Measurements from ENCODE around the gene SLC22A23.

SLC22A23 gene

DNA sequence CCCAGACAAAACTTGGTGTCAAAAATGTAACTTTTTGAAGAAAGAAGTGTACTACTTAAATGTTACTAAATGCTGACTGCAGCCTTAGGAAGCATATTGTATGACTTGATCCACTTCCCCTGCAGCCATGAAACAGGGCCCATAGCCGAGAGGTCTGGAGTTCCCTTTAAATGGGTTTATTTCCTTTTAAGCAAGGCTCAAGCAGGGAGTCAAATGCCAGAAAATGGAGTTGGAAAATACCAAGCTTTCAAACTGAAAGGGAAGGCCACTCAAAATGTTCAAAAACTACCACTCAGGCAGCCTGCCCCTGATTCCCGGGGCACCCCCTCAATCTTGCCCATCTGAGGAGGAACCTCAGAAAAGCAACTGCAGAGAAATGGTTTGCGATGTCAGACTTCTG is 43.3 kb downstream of the SLC22A23 start:
- Histone ChIP-seq H3K4me1 (ENCODE audit: control insufficient read depth in 1 of 2, insufficient read depth in 1 of 2, low read depth in 1 of 2, low read length in 1 of 2) (no peaks in the 10 kb centered on the region), H3K4me3 (ENCODE audit: low read depth in 1 of 2, low read length in 1 of 2) (no peak overlapping the region), H3K36me3 (no peaks in the 10 kb centered on the region), H3K27ac (no peak overlapping the region), H3K27me3 (peaks cover 16% of the 10 kb centered on the region), H3K9me3 (no peaks in the 10 kb centered on the region)
- TF ChIP-seq CTCF (IDR thresholded peaks at IDR 0.05) = no peak

DNA sequence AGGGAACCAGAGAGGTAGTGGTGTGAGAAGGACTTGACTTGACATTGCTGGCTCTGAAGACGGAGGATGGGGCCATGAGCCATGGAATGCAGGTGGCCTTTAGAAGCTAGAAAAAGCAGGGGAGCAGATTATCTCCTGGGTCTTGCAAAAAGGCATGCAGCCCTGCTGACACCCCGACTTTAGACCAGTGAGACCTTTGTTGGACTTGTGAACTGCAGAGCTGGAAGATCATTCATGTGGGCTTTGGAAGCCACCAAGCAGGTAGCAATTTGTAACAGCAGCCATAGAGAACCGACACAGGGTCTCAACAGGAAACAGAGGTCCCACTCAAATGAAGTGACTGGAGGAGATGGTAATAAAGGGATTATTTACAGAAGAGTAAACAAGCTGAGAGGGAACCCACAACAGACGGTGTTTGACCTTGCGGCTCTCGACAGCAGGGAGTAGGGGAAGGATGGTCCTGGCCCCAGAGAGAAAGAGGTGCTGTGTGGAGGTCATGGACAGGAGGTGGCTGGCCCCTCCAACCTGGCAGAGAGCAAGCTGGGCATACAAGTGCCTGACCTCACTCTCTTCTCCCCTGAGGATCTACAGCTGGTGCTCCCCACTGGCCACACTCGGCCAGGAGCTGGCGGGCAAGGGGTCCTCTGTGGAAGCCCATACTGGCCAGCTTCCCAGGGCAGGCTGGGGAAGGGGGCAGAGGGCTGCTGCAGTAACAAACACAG is 43.9 kb downstream of the SLC22A23 start:
- H3K4me3 ChIP-seq (ENCODE audit: low read depth in 1 of 2, low read length in 1 of 2) = no peak overlapping the region
- no peaks in the 10 kb centered on the region for H3K9me3 ChIP-seq
- H3K27ac ChIP-seq = no peak overlapping the region
- peaks cover 9% of the 10 kb centered on the region for H3K27me3 ChIP-seq
- no peaks in the 10 kb centered on the region for H3K36me3 ChIP-seq
- no peaks in the 10 kb centered on the region for H3K4me1 ChIP-seq (ENCODE audit: control insufficient read depth in 1 of 2, insufficient read depth in 1 of 2, low read depth in 1 of 2, low read length in 1 of 2)
- TF ChIP-seq CTCF (IDR thresholded peaks at IDR 0.05) = no peak

DNA sequence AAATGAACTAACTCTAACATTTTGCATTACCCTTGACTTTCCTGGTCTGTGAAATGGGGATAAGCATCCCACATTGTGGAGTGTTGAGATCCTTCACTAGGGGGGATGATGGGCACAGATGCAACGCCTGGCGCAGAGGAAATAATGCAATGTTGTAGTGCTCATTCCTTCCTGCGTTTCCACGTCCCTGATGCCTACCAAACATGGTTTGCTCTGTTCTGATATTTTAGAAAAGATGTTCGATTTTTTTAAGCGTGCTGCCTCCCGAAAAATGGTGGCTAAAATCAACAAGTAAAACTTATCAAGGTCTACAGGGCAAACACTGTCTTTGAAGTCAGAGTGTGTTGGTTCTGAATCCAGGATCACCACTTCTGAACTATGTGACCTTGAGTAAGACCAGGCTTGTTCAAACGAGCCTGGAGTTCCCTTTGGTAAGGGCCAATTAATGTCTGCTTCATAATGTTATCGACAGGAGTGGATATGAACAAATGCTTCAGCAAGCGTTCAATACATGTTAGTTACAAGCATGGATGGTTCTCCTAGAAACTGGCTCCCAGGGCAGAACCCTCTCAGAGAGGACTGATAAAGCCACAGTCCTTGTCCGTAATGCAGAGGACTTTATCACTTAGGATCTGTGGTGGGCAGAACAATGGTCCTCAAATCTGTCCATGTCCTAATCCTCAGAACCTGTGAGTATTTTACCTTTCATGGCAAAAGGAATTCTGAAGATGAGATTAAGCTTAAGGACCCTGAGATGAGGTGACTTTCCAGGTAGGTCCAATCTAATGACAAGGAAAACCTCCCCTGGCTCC is 44.7 kb downstream of the SLC22A23 start:
- Histone ChIP-seq H3K9me3 (no peaks in the 10 kb centered on the region), H3K4me3 (ENCODE audit: low read depth in 1 of 2, low read length in 1 of 2) (no peak overlapping the region), H3K27me3 (peaks cover 8% of the 10 kb centered on the region), H3K27ac (no peak overlapping the region), H3K4me1 (ENCODE audit: control insufficient read depth in 1 of 2, insufficient read depth in 1 of 2, low read depth in 1 of 2, low read length in 1 of 2) (no peaks in the 10 kb centered on the region), H3K36me3 (no peaks in the 10 kb centered on the region)
- no peak for TF ChIP-seq CTCF (IDR thresholded peaks at IDR 0.05)

- TF ChIP-seq CTCF (IDR thresholded peaks at IDR 0.05) = no peak
- H3K9me3 ChIP-seq = no peaks in the 10 kb centered on the region
- H3K36me3 ChIP-seq = no peaks in the 10 kb centered on the region
- H3K4me3 ChIP-seq (ENCODE audit: low read depth in 1 of 2, low read length in 1 of 2) = no peak overlapping the region
- peaks cover 8% of the 10 kb centered on the region for H3K27me3 ChIP-seq
- H3K27ac ChIP-seq = no peak overlapping the region
- no peaks in the 10 kb centered on the region for H3K4me1 ChIP-seq (ENCODE audit: control insufficient read depth in 1 of 2, insufficient read depth in 1 of 2, low read depth in 1 of 2, low read length in 1 of 2)
These were observed 46.2 kb downstream of the SLC22A23 start for GRCh38 chr6:3410385-3411360.

GRCh38 chr6:3409699-3410384 is 47.0 kb downstream of the SLC22A23 start:
- Histone ChIP-seq H3K27me3 (peaks cover 8% of the 10 kb centered on the region), H3K27ac (no peak overlapping the region), H3K4me1 (ENCODE audit: control insufficient read depth in 1 of 2, insufficient read depth in 1 of 2, low read depth in 1 of 2, low read length in 1 of 2) (no peaks in the 10 kb centered on the region), H3K36me3 (no peaks in the 10 kb centered on the region), H3K4me3 (ENCODE audit: low read depth in 1 of 2, low read length in 1 of 2) (no peak overlapping the region), H3K9me3 (no peaks in the 10 kb centered on the region)
- no peak for TF ChIP-seq CTCF (IDR thresholded peaks at IDR 0.05)

All from neutrophil (primary cell).